Aorta (tissue), 5 donors: Measurements from ENCODE around the gene PARD3. TPM values are rescaled to one million over a fixed set of nuclear protein-coding genes. Genes with fewer than 3 reads are reported as not detected.

Experiments
- ATAC-seq: fragments of 200-7000 bp; cut with Tn5 transposase; one replicate; pipeline ENCODE4 v1.9.1; 2022; ENCODE audit warnings: moderate library complexity; ENCODE audit not compliant: low FRiP score
- DNase-seq, 2 donors: peaks; one replicate each; pipeline ENCODE4 v3.0.0-alpha.2; 2020
- H3K27ac ChIP-seq, 2 donors: one replicate each; pipeline ENCODE4 v1.5.1; 2013; ENCODE audit warnings: low read length in 2 of 2, mild to moderate bottlenecking in 2 of 2, moderate library complexity in 2 of 2, control low read depth in 1 of 2, inconsistent platforms in 1 of 2, low read depth in 1 of 2
- H3K27me3 ChIP-seq, 2 donors: one replicate each; pipeline ENCODE4 v1.6.1; 2013; ENCODE audit warnings: control low read depth in 1 of 2, low read length in 1 of 2, mild to moderate bottlenecking in 1 of 2, moderate library complexity in 1 of 2; ENCODE audit not compliant: insufficient read depth in 2 of 2, control insufficient read depth in 1 of 2
- H3K36me3 ChIP-seq, 2 donors: one replicate each; pipeline ENCODE4 v1.6.1; 2013; ENCODE audit warnings: control low read depth in 1 of 2, low read length in 1 of 2, mild to moderate bottlenecking in 1 of 2; ENCODE audit not compliant: insufficient read depth in 2 of 2, control insufficient read depth in 1 of 2
- H3K4me1 ChIP-seq, 2 donors: one replicate each; pipeline ENCODE4 v1.6.1; 2013; ENCODE audit warnings: low read length in 2 of 2, control low read depth in 1 of 2, mild to moderate bottlenecking in 1 of 2, moderate library complexity in 1 of 2; ENCODE audit not compliant: insufficient read depth in 2 of 2, control insufficient read depth in 1 of 2
- H3K4me3 ChIP-seq, 2 donors: one replicate each; pipeline ENCODE4 v1.5.1; 2013; ENCODE audit warnings: low read length in 2 of 2, control low read depth in 1 of 2, mild to moderate bottlenecking in 1 of 2
- H3K9me3 ChIP-seq: one replicate; pipeline ENCODE4 v1.6.1; 2013; ENCODE audit warnings: mild to moderate bottlenecking, low read length; ENCODE audit not compliant: control insufficient read depth
- WGBS, 2 donors: extraction: QIAGEN DNeasy Blood & Tissue Kit; methylation state at CpG; one replicate each; pipeline ENCODE4 v1.1.7; 2013; 5-methylcytosine and 5-hydroxymethylcytosine counted together
- intact Hi-C, 2 donors: fragments of 100-400 bp; cut with DNase I; formaldehyde crosslinking; loops; one replicate each; pipeline versions ENCODE4 v1.14.2 to v1.15.0; 2022
- polyA plus RNA-seq, 2 donors: library from polyadenylated mRNA; stranded (reverse); fragments of 200-250 nt; gene quantifications; one replicate each; pipeline ENCODE4 v1.2.3, GENCODE V29; 2013
- total RNA-seq, 2 donors: library from RNA; stranded (reverse); fragmentation: NEBNext Ultra II Directional; extraction: Animal tissue kit (Norgen Biotek cat#: 25700); gene quantifications; one replicate each; pipeline ENCODE4 v1.2.1, GENCODE V29; 2021
- donor health status: healthy with polysubstance abuse.
- donor health status: Bipolar disorder and iron deficiency.
- donor health status: DM: no; HTN: no; CAD: no.
- donor health status: DM: no; HTN: no; CAD: no.
- donor health status: DM: yes; HTN: yes; CAD: no.

PARD3 gene
- total and polyA plus RNA-seq, 4 donors = 6.4 to 33.0 (median 28.7) TPM

- no peak for ATAC-seq
- Histone ChIP-seq H3K4me1 (no peaks in the 10 kb centered on the region), H3K36me3 (no peaks in the 10 kb centered on the region), H3K27ac (no peak overlapping the region), H3K4me3 (no peak overlapping the region), H3K9me3 (no peaks in the 10 kb centered on the region), H3K27me3 (no peaks in the 10 kb centered on the region)
- intact Hi-C loops = no loop called here
- 94 to 95% methylated on average over 4 of the region's 4 CpGs for WGBS, 2 donors
- no peak for DNase-seq
Observed at GRCh38 chr10:34653530-34653929, 161.6 kb downstream of the PARD3 start.

- Histone ChIP-seq H3K4me1 (no peaks in the 10 kb centered on the region), H3K4me3 (no peak overlapping the region), H3K36me3 (no peaks in the 10 kb centered on the region), H3K9me3 (no peaks in the 10 kb centered on the region), H3K27ac (no peak overlapping the region), H3K27me3 (no peaks in the 10 kb centered on the region)
- intact Hi-C loops = no loop called here
- ATAC-seq = peak; percentile 43
- 61 to 64% methylated on average over 12 of the region's 12 CpGs for WGBS, 2 donors
- DNase-seq = no peak
Observed at GRCh38 chr10:34651416-34652195, 163.5 kb downstream of the PARD3 start.

GRCh38 chr10:34650156-34650555, 164.9 kb downstream of the PARD3 start:
- Histone ChIP-seq H3K36me3 (no peaks in the 10 kb centered on the region), H3K27me3 (no peaks in the 10 kb centered on the region), H3K27ac (no peak overlapping the region), H3K4me1 (no peaks in the 10 kb centered on the region), H3K4me3 (no peak overlapping the region), H3K9me3 (no peaks in the 10 kb centered on the region)
- ATAC-seq (no peak), DNase-seq (no peak)
- intact Hi-C loops = no loop called here
- 90 to 92% methylated on average over 8 of the region's 8 CpGs for WGBS, 2 donors

- ATAC-seq (no peak), DNase-seq (no peak)
- WGBS, 2 donors = 99 to 100% methylated on average over 3 of the region's 3 CpGs
- H3K36me3 ChIP-seq = no peaks in the 10 kb centered on the region
- H3K4me1 ChIP-seq = no peaks in the 10 kb centered on the region
- H3K27ac ChIP-seq = no peak overlapping the region
- intact Hi-C loops = no loop called here
- H3K27me3 ChIP-seq = no peaks in the 10 kb centered on the region
- H3K9me3 ChIP-seq = no peaks in the 10 kb centered on the region
- no peak overlapping the region for H3K4me3 ChIP-seq
Observed at GRCh38 chr10:34649385-34649784, 165.7 kb downstream of the PARD3 start.

- H3K4me1 ChIP-seq = no peaks in the 10 kb centered on the region
- intact Hi-C loops = no loop called here
- H3K27me3 ChIP-seq = no peaks in the 10 kb centered on the region
- H3K36me3 ChIP-seq = no peaks in the 10 kb centered on the region
- ATAC-seq (no peak), DNase-seq (no peak)
- no peak overlapping the region for H3K27ac ChIP-seq
- no peak overlapping the region for H3K4me3 ChIP-seq
- 94 to 97% methylated on average over 5 of the region's 5 CpGs for WGBS, 2 donors
- no peaks in the 10 kb centered on the region for H3K9me3 ChIP-seq
Observed at GRCh38 chr10:34648919-34649318, 166.2 kb downstream of the PARD3 start.

GRCh38 chr10:34647875-34648865, 166.9 kb downstream of the PARD3 start:
- WGBS, 2 donors = 87 to 88% methylated on average over 12 of the region's 12 CpGs
- no peaks in the 10 kb centered on the region for H3K36me3 ChIP-seq
- H3K4me3 ChIP-seq = no peak overlapping the region
- intact Hi-C loops = no loop called here
- DNase-seq (no peak), ATAC-seq (no peak)
- H3K27ac ChIP-seq = no peak overlapping the region
- no peaks in the 10 kb centered on the region for H3K27me3 ChIP-seq
- no peaks in the 10 kb centered on the region for H3K4me1 ChIP-seq
- no peaks in the 10 kb centered on the region for H3K9me3 ChIP-seq

- H3K4me3 ChIP-seq = no peak overlapping the region
- no peaks in the 10 kb centered on the region for H3K9me3 ChIP-seq
- no peak for DNase-seq
- no peak for ATAC-seq
- no peaks in the 10 kb centered on the region for H3K4me1 ChIP-seq
- no peaks in the 10 kb centered on the region for H3K36me3 ChIP-seq
- no peak overlapping the region for H3K27ac ChIP-seq
- intact Hi-C loops = no loop called here
- 74 to 76% methylated on average over 7 of the region's 7 CpGs for WGBS, 2 donors
- no peaks in the 10 kb centered on the region for H3K27me3 ChIP-seq
Observed at GRCh38 chr10:34647160-34647559, 167.9 kb downstream of the PARD3 start.

- DNase-seq = no peak
- 96% methylated on average over 6 of the region's 6 CpGs for WGBS, 2 donors
- Histone ChIP-seq H3K27me3 (no peaks in the 10 kb centered on the region), H3K4me3 (no peak overlapping the region), H3K36me3 (no peaks in the 10 kb centered on the region), H3K9me3 (no peaks in the 10 kb centered on the region), H3K4me1 (no peaks in the 10 kb centered on the region), H3K27ac (no peak overlapping the region)
- intact Hi-C loops = no loop called here
- ATAC-seq = no peak
Observed at GRCh38 chr10:34646331-34646730, 168.8 kb downstream of the PARD3 start.
